Muscle of arm (tissue), 12 donors: ENCODE data around the gene STXBP6. TPM values are rescaled to one million over a fixed set of nuclear protein-coding genes. Genes with fewer than 3 reads are reported as not detected.

Experiments
- DNase-seq: peaks from one replicate; pipeline ENCODE4 v3.0.0-alpha.2; 2013
- polyA plus RNA-seq, 12 donors: library from polyadenylated mRNA; unstranded; fragments of 120-200 nt; gene quantifications; one replicate each; pipeline ENCODE4 v1.2.1, GENCODE V29; 2013; ENCODE audit not compliant: insufficient read length in 12 of 12

STXBP6 gene
- polyA plus RNA-seq, 12 donors: 14.8 to 27.1 (median 19.8) TPM; not detected in 1

- DNase-seq: no peak
These were observed 157.9 kb downstream of the STXBP6 start for GRCh38 chr14:24891987-24892496.

GRCh38 chr14:24890716-24891115, 159.2 kb downstream of the STXBP6 start:
- DNase-seq: no peak

GRCh38 chr14:24889843-24890242, 160.1 kb downstream of the STXBP6 start:
- no peak for DNase-seq

GRCh38 chr14:24888532-24888931, 161.4 kb downstream of the STXBP6 start:
- no peak for DNase-seq

- DNase-seq: no peak
These were observed 162.2 kb downstream of the STXBP6 start for GRCh38 chr14:24887623-24888304.

GRCh38 chr14:24885410-24885913, 164.5 kb downstream of the STXBP6 start:
- DNase-seq: no peak

GRCh38 chr14:24883576-24883975, 166.4 kb downstream of the STXBP6 start:
- DNase-seq: peak; percentile 59

- peak; percentile 63 for DNase-seq
These were observed 168.6 kb downstream of the STXBP6 start for GRCh38 chr14:24881116-24881893.

- no peak for DNase-seq
These were observed 169.3 kb downstream of the STXBP6 start for GRCh38 chr14:24880689-24881088.

- DNase-seq: no peak
These were observed 170.1 kb downstream of the STXBP6 start for GRCh38 chr14:24879661-24880386.

- no peak for DNase-seq
These were observed 173.0 kb downstream of the STXBP6 start for GRCh38 chr14:24876996-24877395.

GRCh38 chr14:24875991-24876878, 173.7 kb downstream of the STXBP6 start:
- no peak for DNase-seq

- DNase-seq: peak; percentile 62
These were observed 174.6 kb downstream of the STXBP6 start for GRCh38 chr14:24875203-24875838.

- no peak for DNase-seq
These were observed 175.3 kb downstream of the STXBP6 start for GRCh38 chr14:24874514-24875202.

GRCh38 chr14:24873551-24873950, 176.4 kb downstream of the STXBP6 start:
- no peak for DNase-seq

GRCh38 chr14:24870949-24871701, 178.8 kb downstream of the STXBP6 start:
- DNase-seq: no peak

GRCh38 chr14:24868389-24868788, 181.6 kb downstream of the STXBP6 start:
- DNase-seq: no peak

GRCh38 chr14:24866067-24866639, 183.8 kb downstream of the STXBP6 start:
- DNase-seq: no peak
